Heart left ventricle (tissue), 13 donors: ENCODE measurements around the gene SAXO1.

Experiments
- POLR2A ChIP-seq, 2 donors: fragments of 450-650 bp; IDR thresholded peaks; one replicate each; pipeline ENCODE4 v1.6.1; 2017; ENCODE audit warnings: antibody characterized with exemption in 2 of 2, mild to moderate bottlenecking in 2 of 2, moderate library complexity in 2 of 2
- TF ChIP-seq, protein P1 (sequence below), 12 donors: fragments of 200-600 bp; sonication (generic) in 4 of 12; IDR thresholded peaks; one replicate each; pipeline versions ENCODE4 v1.5.0 to v1.8.0; 2018 to 2022; ENCODE audit warnings: antibody characterized with exemption in 12 of 12, mild to moderate bottlenecking in 5 of 12
- donor health status: ischemic (EF 13 %, LVEDD 7.1; RV severe dilation, severe dysfunction).
- donor health status: DM: no; HTN: yes; CAD: no.
- donor health status: DM: no; HTN: no; CAD: no.
- donor health status: ischemic (EF 25% LVEDD 6.9; RV normal size, moderate dysfunction).
- donor health status: ischemic (EF 25% LVEDD 5.7; RV mildly dilated, moderate dysfunction).
- donor health status: ischemic (EF 35%, LVEDD 5.7; RV mildly dilated, moderate dysfunction).
- donor health status: nonischemic (EF 11% LVEDD 7.7; RV severe dilation, severe dysfunction).
- donor health status: DM: yes; HTN: yes; CAD: no.
- donor health status: PGD.
- donor health status: ischemic (EF 29% LVEDD 5.4; RV normal size, mild dysfunction).
- donor health status: nonischemic (EF 23%, LVEDD 6.1; RV moderate dilation, normal function).

DNA sequence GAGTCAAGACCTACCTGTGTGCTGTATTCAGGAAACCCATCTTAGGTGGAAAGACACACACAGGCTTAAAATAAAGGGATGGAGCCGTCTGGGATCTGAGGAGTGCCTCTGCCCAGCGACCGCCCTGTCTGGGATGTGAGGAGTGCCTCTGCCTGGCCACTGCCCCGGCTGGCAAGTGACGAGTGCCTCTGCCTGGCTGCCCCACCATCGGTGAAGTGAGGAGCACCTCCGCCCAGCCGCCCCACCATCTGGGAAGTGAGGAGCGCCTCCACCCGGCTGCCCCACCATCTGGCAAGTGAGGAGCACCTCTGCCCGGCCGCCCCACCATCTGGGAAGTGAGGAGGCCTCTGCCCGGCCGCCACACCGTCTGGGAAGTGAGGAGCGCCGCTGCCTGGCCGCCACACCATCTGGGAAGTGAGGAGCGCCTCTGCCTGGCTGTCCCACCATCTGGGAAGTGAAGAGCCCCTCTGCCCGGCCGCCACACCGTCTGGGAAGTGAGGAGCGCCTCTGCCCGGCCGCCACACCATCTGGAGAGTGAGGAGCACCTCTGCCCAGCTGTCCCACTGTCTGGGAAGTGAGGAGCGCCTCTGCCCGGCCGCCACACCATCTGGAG is 33.7 kb downstream of the SAXO1 start:
- TF ChIP-seq, protein P1, sequence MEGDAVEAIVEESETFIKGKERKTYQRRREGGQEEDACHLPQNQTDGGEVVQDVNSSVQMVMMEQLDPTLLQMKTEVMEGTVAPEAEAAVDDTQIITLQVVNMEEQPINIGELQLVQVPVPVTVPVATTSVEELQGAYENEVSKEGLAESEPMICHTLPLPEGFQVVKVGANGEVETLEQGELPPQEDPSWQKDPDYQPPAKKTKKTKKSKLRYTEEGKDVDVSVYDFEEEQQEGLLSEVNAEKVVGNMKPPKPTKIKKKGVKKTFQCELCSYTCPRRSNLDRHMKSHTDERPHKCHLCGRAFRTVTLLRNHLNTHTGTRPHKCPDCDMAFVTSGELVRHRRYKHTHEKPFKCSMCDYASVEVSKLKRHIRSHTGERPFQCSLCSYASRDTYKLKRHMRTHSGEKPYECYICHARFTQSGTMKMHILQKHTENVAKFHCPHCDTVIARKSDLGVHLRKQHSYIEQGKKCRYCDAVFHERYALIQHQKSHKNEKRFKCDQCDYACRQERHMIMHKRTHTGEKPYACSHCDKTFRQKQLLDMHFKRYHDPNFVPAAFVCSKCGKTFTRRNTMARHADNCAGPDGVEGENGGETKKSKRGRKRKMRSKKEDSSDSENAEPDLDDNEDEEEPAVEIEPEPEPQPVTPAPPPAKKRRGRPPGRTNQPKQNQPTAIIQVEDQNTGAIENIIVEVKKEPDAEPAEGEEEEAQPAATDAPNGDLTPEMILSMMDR (IDR thresholded peaks at IDR 0.05): no peak
- TF ChIP-seq POLR2A (IDR thresholded peaks at IDR 0.05): no peak
